Keratinocyte (primary cell): ENCODE results near the gene RAG2.

Source experiments
- EZH2 ChIP-seq: IDR thresholded peaks from one replicate; pipeline ENCODE4 v1.6.1; 2012; ENCODE audit warnings: inconsistent platforms, mild to moderate bottlenecking, low read length, moderate library complexity
- TF ChIP-seq, protein P1 (sequence below), 3 experiments: IDR thresholded peaks in 1 of 3; conservative IDR thresholded peaks in 1 of 3; optimal IDR thresholded peaks in 1 of 3; 2 replicates in 2 of 3; 3 replicates in 1 of 3; pipeline versions ENCODE3 to v1.5.1; 2011; ENCODE audit warnings: low read length in 3 of 3, mild to moderate bottlenecking in 3 of 3, moderate library complexity in 2 of 3, control low read depth in 1 of 3, inconsistent platforms in 1 of 3; ENCODE audit not compliant: insufficient read depth in 2 of 3; ENCODE audit errors: extremely low read depth in 1 of 3

DNA sequence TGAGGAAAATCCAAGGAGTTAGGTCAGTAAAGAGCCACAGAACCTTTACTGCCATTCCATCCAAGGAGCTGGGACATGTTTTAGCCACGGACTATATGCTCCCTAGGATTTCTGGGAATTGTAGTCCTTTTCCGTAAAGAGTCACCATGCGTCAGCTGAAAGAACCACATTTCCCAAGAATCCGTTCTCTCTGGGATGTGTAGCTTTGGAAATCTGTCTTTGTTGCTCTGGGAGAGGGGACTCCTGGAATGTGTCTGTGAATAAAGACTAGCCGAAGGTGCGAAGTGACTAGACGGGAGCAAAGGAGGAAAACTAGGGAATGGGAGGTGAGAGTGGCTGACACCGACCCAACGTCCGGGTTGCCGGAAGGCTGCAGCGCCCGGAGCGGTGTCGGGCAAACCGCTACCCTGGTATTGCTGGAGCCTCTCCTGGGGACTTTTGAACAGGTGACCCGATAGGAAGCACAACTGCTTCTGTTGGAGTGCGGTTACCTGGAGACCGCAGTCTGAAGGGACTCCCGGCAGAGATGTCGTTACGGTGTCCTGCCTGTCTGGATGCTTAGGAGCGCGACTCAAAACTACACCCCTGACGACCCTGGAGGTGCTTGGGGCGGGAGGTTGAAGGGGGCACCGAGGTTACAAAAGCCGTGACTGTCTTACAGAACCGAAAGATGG is 3.6 kb downstream of the RAG2 start, which contains the start of gene IFTAP:
- TF ChIP-seq, protein P1, sequence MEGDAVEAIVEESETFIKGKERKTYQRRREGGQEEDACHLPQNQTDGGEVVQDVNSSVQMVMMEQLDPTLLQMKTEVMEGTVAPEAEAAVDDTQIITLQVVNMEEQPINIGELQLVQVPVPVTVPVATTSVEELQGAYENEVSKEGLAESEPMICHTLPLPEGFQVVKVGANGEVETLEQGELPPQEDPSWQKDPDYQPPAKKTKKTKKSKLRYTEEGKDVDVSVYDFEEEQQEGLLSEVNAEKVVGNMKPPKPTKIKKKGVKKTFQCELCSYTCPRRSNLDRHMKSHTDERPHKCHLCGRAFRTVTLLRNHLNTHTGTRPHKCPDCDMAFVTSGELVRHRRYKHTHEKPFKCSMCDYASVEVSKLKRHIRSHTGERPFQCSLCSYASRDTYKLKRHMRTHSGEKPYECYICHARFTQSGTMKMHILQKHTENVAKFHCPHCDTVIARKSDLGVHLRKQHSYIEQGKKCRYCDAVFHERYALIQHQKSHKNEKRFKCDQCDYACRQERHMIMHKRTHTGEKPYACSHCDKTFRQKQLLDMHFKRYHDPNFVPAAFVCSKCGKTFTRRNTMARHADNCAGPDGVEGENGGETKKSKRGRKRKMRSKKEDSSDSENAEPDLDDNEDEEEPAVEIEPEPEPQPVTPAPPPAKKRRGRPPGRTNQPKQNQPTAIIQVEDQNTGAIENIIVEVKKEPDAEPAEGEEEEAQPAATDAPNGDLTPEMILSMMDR (optimal IDR thresholded peaks at IDR 0.05 in 1 of 3, IDR thresholded peaks at IDR 0.05 in 1 of 3, conservative IDR thresholded peaks at IDR 0.05 in 1 of 3; ENCODE audit: extremely low read depth in 1 of 3, insufficient read depth in 2 of 3, low read length in 3 of 3), result no peak
- no peak for TF ChIP-seq EZH2
